Nephron (organoid): ENCODE results near the gene FSTL4.

Experiments
- H3K27ac Mint-ChIP-seq, 3 experiments: 2 replicates each; pipeline ENCODE4 v1.8.0; 2020; ENCODE audit warnings: mixed read lengths in 3 of 3, mild to moderate bottlenecking in 2 of 3, moderate library complexity in 1 of 3
- H3K27me3 Mint-ChIP-seq: 2 replicates; pipeline ENCODE4 v1.8.0; 2021; ENCODE audit warnings: low read depth, mild to moderate bottlenecking, moderate library complexity, mixed read lengths
- H3K36me3 Mint-ChIP-seq: 2 replicates; pipeline ENCODE4 v1.8.0; 2020; ENCODE audit warnings: low read depth, mixed read lengths
- H3K4me1 Mint-ChIP-seq: 2 replicates; pipeline ENCODE4 v1.8.0; 2020; ENCODE audit warnings: mixed read lengths
- H3K4me3 Mint-ChIP-seq, 3 experiments: 2 replicates each; pipeline ENCODE4 v1.8.0; 2020; ENCODE audit warnings: mild to moderate bottlenecking in 3 of 3, mixed read lengths in 3 of 3, moderate library complexity in 2 of 3
- H3K9me3 Mint-ChIP-seq: 2 replicates; pipeline ENCODE4 v1.8.0; 2020; ENCODE audit warnings: mixed read lengths
- TF ChIP-seq, protein P1 (sequence below), 3 experiments: fragments of 200-600 bp; sonication (generic); IDR thresholded peaks; one replicate each; pipeline ENCODE4 v1.5.0; 2021; ENCODE audit warnings: antibody characterized with exemption in 3 of 3; ENCODE audit not compliant: unreplicated experiment in 3 of 3

Gene FSTL4

DNA sequence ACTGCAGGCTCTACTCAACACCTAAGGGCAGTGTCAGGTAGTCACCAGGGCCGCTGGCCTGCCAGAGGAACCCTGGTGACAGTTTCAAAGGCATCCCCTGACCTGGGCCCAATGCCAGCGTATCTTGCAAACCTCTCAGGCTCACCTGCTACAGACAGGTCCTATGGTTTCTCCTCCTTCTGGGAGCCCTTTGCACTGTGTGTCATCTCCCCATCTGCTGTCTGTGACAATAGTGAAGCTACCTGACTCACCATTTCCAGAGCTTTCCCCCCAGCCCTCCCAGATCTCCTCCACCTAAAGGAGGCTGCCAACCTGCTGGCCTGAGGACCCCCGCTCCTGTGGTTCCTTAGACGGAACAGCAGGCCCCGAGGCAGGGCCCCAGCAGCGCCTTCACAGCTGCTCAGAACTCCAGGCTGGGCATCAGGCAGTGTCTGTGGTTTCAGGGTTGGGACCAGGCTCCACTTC, 203.1 kb downstream of the FSTL4 start:
- H3K27me3 Mint-ChIP-seq, result peaks cover 21% of the 10 kb centered on the region
- H3K36me3 Mint-ChIP-seq, result no peaks in the 10 kb centered on the region
- no peaks in the 10 kb centered on the region for H3K9me3 Mint-ChIP-seq
- TF ChIP-seq, protein P1, sequence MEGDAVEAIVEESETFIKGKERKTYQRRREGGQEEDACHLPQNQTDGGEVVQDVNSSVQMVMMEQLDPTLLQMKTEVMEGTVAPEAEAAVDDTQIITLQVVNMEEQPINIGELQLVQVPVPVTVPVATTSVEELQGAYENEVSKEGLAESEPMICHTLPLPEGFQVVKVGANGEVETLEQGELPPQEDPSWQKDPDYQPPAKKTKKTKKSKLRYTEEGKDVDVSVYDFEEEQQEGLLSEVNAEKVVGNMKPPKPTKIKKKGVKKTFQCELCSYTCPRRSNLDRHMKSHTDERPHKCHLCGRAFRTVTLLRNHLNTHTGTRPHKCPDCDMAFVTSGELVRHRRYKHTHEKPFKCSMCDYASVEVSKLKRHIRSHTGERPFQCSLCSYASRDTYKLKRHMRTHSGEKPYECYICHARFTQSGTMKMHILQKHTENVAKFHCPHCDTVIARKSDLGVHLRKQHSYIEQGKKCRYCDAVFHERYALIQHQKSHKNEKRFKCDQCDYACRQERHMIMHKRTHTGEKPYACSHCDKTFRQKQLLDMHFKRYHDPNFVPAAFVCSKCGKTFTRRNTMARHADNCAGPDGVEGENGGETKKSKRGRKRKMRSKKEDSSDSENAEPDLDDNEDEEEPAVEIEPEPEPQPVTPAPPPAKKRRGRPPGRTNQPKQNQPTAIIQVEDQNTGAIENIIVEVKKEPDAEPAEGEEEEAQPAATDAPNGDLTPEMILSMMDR (IDR thresholded peaks at IDR 0.05; ENCODE audit: unreplicated experiment in 3 of 3), result no peak
- H3K4me1 Mint-ChIP-seq, result peaks cover 12% of the 10 kb centered on the region
- H3K27ac Mint-ChIP-seq, result no peak overlapping the region
- no peak overlapping the region for H3K4me3 Mint-ChIP-seq

DNA sequence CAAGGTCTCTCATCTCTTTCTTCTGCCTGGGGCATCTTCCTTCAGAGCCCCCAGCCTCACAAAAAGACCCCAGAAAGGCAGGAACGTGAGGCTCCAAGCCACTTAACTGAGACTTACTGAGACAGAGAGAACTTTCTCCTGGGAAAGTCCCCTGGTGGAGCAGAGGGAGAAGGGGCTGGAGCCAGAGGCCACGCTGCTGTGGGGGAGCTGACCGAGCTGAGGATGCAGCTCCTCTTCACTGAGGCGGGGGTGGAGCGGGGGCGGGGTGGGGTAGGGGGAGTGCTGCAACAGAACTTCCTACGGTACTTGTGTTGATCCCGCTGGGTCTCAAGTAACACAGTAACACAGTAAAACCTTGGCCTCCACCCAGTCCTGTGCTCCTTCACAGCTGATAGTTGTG, 204.0 kb downstream of the FSTL4 start:
- Mint-ChIP-seq H3K4me3 (no peak overlapping the region), H3K4me1 (peaks cover 12% of the 10 kb centered on the region), H3K27me3 (peaks cover 17% of the 10 kb centered on the region), H3K36me3 (no peaks in the 10 kb centered on the region), H3K9me3 (no peaks in the 10 kb centered on the region), H3K27ac (peak overlapping the region in 1 of 3 experiments; percentile 78)
- TF ChIP-seq, protein P1 (IDR thresholded peaks at IDR 0.05; ENCODE audit: unreplicated experiment in 3 of 3), result no peak

DNA sequence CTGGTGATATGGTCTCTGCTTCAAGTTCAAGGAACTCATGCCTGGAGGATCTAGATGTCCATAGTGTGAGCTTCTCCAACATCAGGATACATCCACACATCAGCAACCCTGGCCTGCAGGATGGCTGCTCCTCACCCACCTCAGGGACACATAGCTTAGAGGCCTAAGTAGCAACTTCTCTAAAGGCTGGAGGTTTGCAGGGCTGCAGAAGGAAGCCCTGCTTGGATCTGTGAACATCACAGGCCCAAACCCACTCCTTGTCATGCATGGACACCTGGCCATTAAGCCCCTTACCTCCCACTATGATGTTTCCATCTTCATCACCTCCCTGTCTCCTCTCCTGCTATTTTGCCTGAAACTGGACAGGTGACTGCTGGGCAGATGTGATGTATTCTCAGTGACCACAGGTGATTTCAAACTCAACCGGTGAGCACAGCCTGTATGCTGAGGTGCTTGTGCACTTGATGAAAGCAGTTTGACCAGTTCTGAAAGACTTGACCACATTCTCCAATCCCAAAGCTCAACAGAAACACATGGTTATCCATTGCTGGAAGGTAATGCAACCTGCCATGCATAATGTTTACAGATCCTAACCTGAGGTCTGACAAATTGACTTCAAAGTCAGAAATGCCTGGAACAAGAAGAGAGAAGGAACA, 205.2 kb downstream of the FSTL4 start:
- TF ChIP-seq, protein P1 (IDR thresholded peaks at IDR 0.05; ENCODE audit: unreplicated experiment in 3 of 3), result no peak
- Mint-ChIP-seq H3K9me3 (no peaks in the 10 kb centered on the region), H3K4me1 (peaks cover 12% of the 10 kb centered on the region), H3K36me3 (no peaks in the 10 kb centered on the region), H3K27me3 (peaks cover 17% of the 10 kb centered on the region), H3K27ac (peak overlapping the region in 2 of 3 experiments; percentile 13 to 78), H3K4me3 (no peak overlapping the region)

DNA sequence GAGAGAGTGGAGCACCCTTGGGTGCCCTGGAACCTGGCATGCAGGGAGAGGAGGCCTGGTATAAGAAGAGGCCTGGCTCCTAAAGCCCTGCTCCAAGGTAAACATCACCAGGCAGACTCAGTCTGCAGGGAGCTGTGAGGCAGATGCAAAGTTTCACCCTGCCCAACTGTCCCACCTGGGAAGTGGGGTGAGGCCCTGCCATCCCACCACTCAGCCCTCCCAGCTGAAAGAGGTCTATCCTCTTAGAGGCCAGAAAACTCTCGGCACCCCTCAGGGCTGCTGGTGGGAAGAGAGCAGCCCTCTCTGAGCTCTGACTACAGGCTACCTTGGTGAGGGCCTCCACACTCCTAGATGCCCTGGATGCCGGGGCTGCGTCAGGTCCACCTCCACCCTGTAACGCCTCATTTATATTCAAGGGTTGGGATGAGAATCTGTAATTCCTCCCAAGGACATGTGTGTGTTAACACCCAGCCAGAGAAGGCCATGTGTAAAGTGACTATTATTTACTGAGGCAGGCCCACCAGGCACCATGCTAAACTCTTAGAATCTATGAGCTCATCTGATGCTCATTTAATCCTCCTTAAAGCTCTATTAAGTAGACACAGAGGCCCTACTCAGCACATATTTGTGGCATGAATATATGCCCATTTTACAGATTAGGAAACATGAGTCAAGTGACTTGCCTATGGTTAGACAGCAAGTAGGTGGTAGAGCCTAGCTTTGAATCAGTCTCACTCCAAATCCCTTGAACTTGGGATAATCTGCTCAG, 205.9 kb downstream of the FSTL4 start:
- no peaks in the 10 kb centered on the region for H3K36me3 Mint-ChIP-seq
- H3K27me3 Mint-ChIP-seq, result peaks cover 17% of the 10 kb centered on the region
- H3K9me3 Mint-ChIP-seq, result no peaks in the 10 kb centered on the region
- H3K27ac Mint-ChIP-seq, result no peak overlapping the region
- no peak overlapping the region for H3K4me3 Mint-ChIP-seq
- peaks cover 12% of the 10 kb centered on the region for H3K4me1 Mint-ChIP-seq
- TF ChIP-seq, protein P1 (IDR thresholded peaks at IDR 0.05; ENCODE audit: unreplicated experiment in 3 of 3), result no peak

DNA sequence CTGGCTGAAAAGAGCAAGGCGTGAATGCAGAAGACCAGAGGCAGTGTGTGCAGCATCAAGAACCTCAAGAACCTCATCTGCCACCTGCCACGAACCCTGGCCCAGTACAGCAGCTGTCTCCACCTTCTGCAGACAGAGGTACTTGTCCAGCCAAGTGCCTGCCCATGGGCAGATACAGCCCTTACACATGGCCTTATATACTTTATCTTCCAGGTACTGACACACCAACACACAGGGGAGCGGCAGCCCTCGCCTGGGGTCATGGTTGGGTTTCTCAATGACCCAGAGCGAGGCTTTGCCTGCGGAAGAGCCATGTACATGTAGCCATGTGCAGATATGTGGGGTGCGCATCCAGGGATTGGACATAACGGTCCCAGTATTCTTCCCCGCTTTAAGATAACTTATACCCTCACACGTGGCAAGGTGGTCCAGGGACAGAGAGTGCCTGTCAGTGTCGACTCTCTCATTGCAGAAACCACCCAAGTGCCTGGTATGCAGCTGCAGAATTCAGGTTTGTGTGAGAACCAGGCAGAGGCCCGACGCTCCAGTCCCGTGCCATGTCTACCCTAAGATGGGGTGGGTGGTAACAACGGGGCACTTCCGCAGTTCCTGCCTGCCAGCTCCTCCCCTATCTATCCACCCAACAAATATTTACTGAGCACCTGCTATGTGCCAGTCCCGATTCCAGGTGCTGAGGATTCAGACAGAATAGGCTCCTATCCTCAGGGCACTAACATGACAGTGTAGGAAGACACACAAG, 206.9 kb downstream of the FSTL4 start:
- no peak overlapping the region for H3K4me3 Mint-ChIP-seq
- peaks cover 13% of the 10 kb centered on the region for H3K27me3 Mint-ChIP-seq
- peaks cover 12% of the 10 kb centered on the region for H3K4me1 Mint-ChIP-seq
- no peaks in the 10 kb centered on the region for H3K9me3 Mint-ChIP-seq
- H3K36me3 Mint-ChIP-seq, result no peaks in the 10 kb centered on the region
- no peak overlapping the region for H3K27ac Mint-ChIP-seq
- TF ChIP-seq, protein P1 (IDR thresholded peaks at IDR 0.05; ENCODE audit: unreplicated experiment in 3 of 3), result no peak
